Measurements from ENCODE around the gene NEDD9. TPM values are rescaled to one million over a fixed set of nuclear protein-coding genes. Genes with fewer than 3 reads are reported as not detected.

NEDD9 gene
- total and polyA plus RNA-seq, 2 of the 13 experiments (the other 11 are each of a cell fraction or from before 2014, with no cell fraction given): 27.1 to 389 TPM

DNA sequence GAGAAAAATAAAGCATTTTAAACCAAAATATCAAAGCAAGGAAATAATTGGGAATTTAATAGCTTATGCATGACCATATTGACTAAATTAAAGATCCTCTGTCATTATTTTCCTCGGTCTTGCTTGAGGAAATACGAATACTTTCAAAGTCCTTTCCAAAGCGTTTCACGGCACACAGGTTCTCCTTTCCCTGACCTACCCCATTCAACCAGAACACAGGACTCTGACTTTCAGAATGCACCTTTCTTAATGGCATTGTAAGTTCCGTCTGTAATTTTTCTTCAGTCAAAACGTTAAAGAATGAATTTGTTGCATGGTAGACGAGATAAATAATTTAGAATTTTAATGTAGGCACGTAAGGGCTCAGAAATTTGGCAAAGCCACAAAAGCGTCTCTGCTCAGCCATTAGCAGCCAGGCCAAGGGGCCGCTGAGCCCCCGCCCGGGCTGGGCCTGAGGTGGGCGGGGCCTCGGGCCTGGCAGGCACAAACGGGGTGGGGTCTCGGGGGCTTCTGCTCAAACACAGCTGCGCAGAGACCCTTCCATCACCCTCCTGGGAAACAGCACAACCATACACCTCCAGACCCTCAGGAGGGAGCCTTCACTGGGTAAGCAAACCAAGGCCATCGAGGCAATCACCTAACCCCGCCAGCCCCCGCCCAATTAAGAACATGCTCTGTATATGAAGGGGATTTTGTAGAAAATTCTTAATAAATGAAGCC lies 3.4 kb downstream of the NEDD9 start (continued):
- TF ChIP-seq, protein P1, sequence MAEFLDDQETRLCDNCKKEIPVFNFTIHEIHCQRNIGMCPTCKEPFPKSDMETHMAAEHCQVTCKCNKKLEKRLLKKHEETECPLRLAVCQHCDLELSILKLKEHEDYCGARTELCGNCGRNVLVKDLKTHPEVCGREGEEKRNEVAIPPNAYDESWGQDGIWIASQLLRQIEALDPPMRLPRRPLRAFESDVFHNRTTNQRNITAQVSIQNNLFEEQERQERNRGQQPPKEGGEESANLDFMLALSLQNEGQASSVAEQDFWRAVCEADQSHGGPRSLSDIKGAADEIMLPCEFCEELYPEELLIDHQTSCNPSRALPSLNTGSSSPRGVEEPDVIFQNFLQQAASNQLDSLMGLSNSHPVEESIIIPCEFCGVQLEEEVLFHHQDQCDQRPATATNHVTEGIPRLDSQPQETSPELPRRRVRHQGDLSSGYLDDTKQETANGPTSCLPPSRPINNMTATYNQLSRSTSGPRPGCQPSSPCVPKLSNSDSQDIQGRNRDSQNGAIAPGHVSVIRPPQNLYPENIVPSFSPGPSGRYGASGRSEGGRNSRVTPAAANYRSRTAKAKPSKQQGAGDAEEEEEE (CRISPR knock-in tag; IDR thresholded peaks at IDR 0.05; ENCODE audit: borderline replicate concordance): no peak
- no peak for TF ChIP-seq SETDB1 (CRISPR knock-in tag; IDR thresholded peaks at IDR 0.05; ENCODE audit: borderline replicate concordance)
- TF ChIP-seq ZNF253 (CRISPR knock-in tag; IDR thresholded peaks at IDR 0.05; ENCODE audit: borderline replicate concordance): no peak
- TF ChIP-seq, protein P2, sequence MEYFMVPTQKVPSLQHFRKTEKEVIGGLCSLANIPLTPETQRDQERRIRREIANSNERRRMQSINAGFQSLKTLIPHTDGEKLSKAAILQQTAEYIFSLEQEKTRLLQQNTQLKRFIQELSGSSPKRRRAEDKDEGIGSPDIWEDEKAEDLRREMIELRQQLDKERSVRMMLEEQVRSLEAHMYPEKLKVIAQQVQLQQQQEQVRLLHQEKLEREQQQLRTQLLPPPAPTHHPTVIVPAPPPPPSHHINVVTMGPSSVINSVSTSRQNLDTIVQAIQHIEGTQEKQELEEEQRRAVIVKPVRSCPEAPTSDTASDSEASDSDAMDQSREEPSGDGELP (IDR thresholded peaks at IDR 0.05; ENCODE audit: borderline replicate concordance, low read depth): peak; percentile 78; the same call in 1 of the 2 replicates
- TF ChIP-seq POGZ (CRISPR knock-in tag; IDR thresholded peaks at IDR 0.05): no peak
- no peak for TF ChIP-seq KLF12 (CRISPR knock-in tag; IDR thresholded peaks at IDR 0.05; ENCODE audit: borderline replicate concordance)
- TF ChIP-seq, protein P3, sequence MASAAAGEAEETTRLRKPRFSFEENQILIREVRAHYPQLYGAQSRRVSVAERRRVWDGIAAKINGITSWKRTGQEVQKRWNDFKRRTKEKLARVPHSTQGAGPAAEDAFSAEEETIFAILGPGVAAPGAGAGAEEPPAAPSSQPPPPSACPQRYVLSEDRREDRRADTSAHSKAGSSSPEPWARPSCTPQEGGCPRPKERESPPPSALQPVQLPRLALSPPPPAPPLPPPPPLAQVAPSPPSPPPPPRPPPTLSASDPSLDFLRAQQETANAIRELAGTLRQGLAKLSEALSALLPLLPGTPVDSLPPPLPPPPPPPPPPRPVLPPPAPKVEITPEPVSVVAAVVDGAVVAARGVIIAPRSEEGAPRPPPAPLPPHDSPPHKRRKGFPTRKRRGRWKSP (CRISPR knock-in tag; IDR thresholded peaks at IDR 0.05): no peak
- no peak for TF ChIP-seq PRPF4 (IDR thresholded peaks at IDR 0.05; ENCODE audit: low read depth, low read length, poor library complexity, severe bottlenecking)
- TF ChIP-seq, protein P4, sequence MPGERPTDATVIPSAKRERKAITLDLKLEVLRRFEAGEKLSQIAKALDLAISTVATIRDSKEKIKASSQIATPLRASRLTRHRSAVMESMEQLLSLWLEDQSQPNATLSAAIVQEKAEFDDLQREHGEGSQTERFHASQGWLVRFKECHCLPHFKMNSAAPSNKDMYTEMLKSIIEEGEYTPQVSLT (CRISPR knock-in tag; IDR thresholded peaks at IDR 0.05; ENCODE audit: borderline replicate concordance, low read depth): no peak
- TF ChIP-seq, protein P5, sequence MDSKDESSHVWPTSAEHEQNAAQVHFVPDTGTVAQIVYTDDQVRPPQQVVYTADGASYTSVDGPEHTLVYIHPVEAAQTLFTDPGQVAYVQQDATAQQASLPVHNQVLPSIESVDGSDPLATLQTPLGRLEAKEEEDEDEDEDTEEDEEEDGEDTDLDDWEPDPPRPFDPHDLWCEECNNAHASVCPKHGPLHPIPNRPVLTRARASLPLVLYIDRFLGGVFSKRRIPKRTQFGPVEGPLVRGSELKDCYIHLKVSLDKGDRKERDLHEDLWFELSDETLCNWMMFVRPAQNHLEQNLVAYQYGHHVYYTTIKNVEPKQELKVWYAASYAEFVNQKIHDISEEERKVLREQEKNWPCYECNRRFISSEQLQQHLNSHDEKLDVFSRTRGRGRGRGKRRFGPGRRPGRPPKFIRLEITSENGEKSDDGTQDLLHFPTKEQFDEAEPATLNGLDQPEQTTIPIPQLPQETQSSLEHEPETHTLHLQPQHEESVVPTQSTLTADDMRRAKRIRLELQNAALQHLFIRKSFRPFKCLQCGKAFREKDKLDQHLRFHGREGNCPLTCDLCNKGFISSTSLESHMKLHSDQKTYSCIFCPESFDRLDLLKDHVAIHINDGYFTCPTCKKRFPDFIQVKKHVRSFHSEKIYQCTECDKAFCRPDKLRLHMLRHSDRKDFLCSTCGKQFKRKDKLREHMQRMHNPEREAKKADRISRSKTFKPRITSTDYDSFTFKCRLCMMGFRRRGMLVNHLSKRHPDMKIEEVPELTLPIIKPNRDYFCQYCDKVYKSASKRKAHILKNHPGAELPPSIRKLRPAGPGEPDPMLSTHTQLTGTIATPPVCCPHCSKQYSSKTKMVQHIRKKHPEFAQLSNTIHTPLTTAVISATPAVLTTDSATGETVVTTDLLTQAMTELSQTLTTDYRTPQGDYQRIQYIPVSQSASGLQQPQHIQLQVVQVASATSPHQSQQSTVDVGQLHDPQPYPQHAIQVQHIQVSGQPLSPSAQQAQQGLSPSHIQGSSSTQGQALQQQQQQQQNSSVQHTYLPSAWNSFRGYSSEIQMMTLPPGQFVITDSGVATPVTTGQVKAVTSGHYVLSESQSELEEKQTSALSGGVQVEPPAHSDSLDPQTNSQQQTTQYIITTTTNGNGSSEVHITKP (CRISPR knock-in tag; IDR thresholded peaks at IDR 0.05; ENCODE audit: low read depth): no peak
- TF ChIP-seq ZSCAN9 (CRISPR knock-in tag; IDR thresholded peaks at IDR 0.05; ENCODE audit: borderline replicate concordance): no peak
- 0 out of 2 replicates have a peak, but pooled peaks have one; percentile 58 for TF ChIP-seq ZMAT3 (CRISPR knock-in tag; conservative IDR thresholded peaks at IDR 0.05)
- no peak for TF ChIP-seq RCOR2 (CRISPR knock-in tag; IDR thresholded peaks at IDR 0.05)
- TF ChIP-seq ZNF234 (CRISPR knock-in tag; conservative IDR thresholded peaks at IDR 0.05): no peak
- TF ChIP-seq, protein P6, sequence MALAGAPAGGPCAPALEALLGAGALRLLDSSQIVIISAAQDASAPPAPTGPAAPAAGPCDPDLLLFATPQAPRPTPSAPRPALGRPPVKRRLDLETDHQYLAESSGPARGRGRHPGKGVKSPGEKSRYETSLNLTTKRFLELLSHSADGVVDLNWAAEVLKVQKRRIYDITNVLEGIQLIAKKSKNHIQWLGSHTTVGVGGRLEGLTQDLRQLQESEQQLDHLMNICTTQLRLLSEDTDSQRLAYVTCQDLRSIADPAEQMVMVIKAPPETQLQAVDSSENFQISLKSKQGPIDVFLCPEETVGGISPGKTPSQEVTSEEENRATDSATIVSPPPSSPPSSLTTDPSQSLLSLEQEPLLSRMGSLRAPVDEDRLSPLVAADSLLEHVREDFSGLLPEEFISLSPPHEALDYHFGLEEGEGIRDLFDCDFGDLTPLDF (CRISPR knock-in tag; IDR thresholded peaks at IDR 0.05): no peak
- TF ChIP-seq ZNF292 (CRISPR knock-in tag; IDR thresholded peaks at IDR 0.05; ENCODE audit: borderline replicate concordance, low read depth): no peak
- no peak for TF ChIP-seq MLLT10 (CRISPR knock-in tag; IDR thresholded peaks at IDR 0.05)

Measured in HepG2 (cell line).